GM18951 (cell line): ENCODE measurements around the gene MXI1.
"Not testable (repeated sequence)": the region's sequence is repeated elsewhere in the genome, so short reads cannot be mapped to it uniquely, and the experiment has no call there.

ENCODE experiments used
- POLR2A ChIP-seq: IDR thresholded peaks from 4 replicates; pipeline ENCODE4 v1.6.1; 2011; ENCODE audit warnings: mild to moderate bottlenecking; ENCODE audit not compliant: insufficient read length, insufficient read depth; ENCODE audit errors: extremely low read depth
- in situ Hi-C: fragments of 300-500 bp; cut with MboI; formaldehyde crosslinking; loops from one replicate; pipeline ENCODE4 v1.12.0; 2022; ENCODE audit warnings: low sequenced_read_pairs, mixed read lengths, inconsistent platforms; ENCODE audit not compliant: unreplicated experiment

Gene MXI1

DNA sequence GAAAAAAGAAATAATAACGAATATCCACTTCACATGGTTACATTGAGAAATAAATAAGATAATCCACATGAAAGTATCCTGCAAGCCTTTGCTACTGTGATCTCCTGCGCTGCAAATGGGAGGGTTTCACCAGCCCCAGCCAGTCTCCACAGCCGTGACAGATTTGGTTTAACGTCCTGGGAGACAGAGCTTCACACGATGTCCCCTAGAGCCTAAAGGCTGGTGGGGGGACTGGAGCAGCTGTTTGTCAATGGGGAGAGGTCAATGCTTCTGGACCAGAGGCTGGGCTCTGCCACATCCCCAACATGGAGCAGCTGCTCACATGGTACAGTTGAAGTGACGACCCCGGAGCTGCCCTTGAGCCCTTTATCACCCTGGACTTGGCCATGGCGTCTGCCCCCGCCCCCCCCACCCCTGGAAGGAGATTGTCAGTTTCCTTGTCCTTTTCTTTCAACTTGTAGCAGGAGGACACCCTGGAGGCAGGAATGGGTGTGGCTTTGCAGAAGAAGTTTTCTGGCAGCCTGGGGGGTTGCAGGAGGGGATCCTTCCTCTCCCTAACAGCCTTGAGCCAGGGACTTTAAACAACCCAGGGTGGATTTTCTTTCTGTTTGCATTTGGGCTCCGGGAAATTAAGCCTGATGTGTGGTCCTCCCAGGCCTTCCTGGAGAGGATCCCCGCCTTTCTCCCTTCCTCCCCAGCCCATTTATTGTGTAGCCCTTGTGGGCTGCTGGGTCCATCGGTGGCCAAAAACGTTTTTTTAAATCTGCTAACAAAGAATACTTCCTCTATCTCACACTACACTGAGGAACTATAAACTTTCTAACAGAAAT lies 37.0 kb upstream of the MXI1 start:
- TF ChIP-seq POLR2A, result no peak
- in situ Hi-C loops, result no loop called here

DNA sequence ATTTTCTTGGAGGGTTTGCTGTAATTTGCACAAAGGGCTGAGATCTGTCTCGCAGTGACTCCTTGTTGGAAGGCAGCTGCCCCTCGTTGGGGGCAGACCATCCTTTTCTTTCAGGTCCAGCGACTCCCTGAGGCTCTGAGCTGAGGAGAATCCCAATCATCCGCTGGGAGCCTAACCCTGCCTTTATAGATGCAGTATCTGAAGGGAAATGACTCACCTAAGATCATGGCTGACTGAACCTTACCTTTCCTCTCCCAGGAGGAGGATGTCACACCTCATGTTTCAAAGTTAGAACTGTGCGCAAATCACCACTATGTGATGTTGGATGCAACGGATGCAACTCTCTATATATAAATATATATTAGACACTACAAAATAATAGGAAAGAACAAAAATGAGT lies 36.4 kb upstream of the MXI1 start:
- in situ Hi-C loops, result no loop called here
- no peak for TF ChIP-seq POLR2A

DNA sequence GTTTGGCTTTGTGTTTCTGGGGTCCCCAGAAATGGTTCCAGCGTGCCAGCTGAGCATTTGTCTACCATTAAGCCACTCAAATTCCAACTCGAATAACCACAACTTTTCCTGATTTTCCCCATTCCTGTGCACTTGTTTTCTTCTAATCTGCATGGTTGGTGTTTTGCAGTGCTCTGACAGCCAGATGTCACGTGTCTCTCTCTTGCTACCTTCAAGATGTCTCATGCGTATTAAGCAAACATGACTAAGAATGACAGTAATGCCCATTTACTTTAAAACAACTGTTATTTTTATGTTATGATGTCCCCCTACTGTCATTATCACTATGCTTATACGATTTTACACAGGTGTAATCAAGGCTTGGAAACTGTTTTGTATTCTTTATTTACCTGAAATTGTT lies 35.2 kb upstream of the MXI1 start:
- no peak for TF ChIP-seq POLR2A
- in situ Hi-C loops, result no loop called here

DNA sequence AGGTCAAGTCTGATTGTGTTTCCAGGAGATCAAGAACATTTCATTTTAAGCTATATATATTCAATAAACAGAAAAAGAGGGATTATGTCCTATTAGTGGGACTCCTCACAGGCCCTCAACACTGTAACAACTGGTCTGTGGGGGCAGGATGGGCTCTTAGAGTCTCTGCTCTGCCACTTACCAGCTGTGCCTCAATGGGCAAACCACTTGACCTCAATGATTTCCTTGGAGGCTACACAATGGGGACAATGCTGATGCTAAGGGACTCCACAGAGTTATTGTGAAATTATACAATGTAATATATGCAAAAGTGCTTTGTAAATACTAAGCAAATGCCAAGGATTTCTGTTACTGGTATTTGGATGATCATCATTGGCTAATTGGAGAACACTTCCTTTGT lies 33.2 kb upstream of the MXI1 start:
- in situ Hi-C loops, result no loop called here
- TF ChIP-seq POLR2A, result no peak

DNA sequence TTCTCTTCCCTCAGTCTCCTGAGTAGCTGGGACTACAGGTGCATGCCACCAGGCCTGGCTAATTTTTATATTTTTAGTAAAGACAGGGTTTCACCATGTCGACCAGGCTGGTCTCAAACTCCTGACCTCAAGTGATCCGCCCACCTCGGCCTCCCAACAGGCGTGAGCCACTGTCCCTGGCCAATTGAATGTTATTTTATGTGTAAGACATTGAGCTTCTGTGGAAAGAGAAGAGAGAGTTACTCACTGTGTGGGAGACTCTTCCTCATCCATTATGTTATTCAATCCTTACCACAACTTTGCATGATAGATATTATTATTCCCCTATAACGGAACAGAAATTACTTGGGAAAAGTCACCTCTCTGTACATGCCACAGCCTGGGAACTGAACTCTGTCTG lies 32.6 kb upstream of the MXI1 start:
- in situ Hi-C loops, result no loop called here
- no peak for TF ChIP-seq POLR2A

DNA sequence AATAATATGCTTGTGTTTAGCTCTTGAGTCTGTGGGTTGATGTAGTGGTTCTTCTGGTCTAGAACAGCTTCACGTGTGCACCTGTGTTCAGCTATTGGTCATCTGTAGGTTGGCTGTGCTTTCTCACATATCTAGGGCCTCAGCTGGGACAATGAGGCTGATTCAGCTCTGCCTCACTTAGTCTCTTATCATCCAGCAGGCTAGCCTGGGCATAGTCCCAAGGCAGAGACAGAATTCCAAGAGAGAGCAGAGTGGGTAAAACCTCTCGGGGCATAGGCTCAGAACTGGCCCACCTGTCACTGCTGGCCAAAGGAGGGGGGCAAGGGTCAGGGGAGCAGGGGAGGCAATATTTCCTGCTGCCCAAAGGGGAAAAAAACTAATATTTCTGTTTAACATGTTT lies 32.0 kb upstream of the MXI1 start:
- in situ Hi-C loops, result no loop called here
- no peak for TF ChIP-seq POLR2A

DNA sequence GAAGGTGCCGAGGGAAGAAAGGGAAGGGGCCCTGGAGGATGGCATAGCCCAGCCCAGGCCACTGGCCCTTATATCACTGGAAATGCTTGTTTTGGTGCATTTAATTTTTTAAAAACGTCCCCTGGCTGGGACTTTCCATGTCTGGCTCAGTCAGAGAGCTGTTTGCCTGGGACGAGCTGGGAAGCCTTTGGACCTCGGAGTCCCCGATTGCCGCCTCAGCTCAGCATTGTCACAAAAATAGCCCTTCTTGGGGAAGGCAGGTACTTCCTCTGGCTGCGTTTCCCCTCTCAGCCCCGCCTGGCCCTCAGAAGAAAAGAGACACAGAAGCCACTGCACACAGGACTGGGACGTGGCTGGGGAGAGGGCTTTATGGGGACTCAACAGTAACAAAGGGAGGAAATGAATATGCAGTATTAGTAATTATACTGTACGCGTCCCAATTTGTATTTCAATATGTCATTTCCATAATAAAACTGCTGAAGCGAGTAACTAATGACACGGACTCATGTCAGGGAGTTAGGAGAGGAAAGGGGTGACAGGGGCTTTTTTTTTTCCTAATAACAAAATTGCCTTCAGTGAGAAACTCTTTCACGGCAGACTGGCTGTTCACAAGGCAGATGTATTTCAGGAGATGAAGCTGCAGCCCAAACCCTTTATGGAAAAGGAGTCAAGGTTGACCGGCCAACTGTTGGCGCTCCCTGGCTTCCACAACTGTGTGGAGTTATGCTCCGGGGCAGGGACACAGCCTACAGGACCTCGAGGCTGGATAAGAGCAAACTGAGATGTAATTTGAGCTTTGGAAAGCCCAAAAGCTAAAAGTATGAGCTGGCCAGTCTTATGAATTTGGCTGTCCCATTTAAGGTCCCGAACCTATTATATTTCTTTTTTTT lies 31.0 kb upstream of the MXI1 start:
- no peak for TF ChIP-seq POLR2A
- in situ Hi-C loops, result no loop called here

DNA sequence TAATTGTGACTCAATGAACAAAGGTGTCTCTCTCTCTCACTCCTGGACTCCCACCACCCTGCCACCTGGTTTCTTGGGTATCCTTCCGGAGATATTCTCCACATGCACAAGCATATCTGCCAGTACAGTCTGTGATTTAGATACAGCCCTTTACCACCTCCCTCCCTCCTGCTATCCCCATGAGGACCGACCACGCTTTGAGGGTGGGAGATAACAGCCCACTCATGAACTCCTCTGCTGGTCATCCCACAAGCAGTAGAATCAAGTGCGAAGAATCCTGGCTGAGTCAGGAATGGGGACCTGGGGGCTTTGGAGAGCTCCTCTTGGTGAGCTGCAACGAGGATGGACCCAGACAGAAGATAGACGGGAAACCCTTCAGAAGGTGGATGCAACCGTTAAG lies 28.2 kb upstream of the MXI1 start:
- in situ Hi-C loops, result no loop called here
- TF ChIP-seq POLR2A, result no peak

DNA sequence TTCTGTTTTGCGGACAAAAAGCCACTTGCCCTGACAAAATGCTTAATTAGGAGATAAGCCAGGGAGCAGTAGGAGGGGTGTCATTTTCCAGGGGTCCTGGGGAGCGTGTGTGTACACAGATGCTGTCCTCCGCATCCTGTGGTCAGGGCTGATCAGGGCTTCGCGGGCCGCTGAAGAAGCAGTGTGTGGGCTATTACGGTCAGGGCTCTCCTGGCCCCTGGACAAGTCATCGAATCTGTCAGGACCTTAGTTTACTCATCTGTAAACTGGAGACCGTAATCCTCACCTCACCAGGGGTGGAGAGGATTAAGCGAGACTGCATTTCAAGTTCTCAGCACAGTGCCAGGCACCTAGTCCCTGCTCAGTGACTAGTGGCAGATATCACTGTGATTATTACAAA lies 26.0 kb upstream of the MXI1 start:
- in situ Hi-C loops, result no loop called here
- no peak for TF ChIP-seq POLR2A

DNA sequence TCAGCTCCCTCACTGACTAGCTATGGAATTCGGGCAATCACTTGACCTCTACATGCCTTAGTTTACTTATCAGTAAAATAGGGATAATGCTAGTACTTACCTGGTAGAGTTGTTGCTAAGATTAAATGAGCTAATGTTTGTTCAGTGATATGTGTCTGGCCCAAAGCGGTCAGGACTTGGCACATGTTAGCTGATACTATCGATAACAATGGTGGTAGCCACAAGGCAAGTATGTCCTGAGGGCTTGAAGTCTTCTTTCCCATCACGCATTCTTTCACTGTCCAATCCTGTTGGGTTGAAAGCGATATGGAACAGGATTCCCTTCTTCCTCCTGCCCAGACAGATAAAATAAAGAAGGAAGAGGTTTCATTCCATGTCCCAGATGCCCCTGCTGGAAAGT lies 25.5 kb upstream of the MXI1 start:
- TF ChIP-seq POLR2A, result no peak
- in situ Hi-C loops, result no loop called here

DNA sequence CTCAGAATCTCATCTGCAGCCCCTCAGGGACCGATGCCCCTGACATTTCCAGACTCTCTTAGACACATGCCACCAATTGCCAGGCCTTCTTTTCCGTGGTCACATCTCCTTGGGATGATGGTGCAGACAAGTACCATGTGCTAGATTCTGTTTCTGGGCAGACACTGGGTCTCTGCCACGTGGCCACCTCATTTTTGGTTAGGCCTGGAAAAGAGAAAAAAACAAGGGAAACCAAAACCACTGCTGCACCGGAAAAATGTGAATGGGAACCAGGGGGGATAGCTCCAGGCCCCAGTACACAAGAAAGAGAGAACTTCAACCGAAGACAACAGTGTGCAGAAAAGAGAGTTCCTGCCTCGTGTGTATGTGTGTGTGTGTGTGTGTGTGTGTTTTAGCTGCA lies 23.0 kb upstream of the MXI1 start:
- in situ Hi-C loops, result no loop called here
- no peak for TF ChIP-seq POLR2A

DNA sequence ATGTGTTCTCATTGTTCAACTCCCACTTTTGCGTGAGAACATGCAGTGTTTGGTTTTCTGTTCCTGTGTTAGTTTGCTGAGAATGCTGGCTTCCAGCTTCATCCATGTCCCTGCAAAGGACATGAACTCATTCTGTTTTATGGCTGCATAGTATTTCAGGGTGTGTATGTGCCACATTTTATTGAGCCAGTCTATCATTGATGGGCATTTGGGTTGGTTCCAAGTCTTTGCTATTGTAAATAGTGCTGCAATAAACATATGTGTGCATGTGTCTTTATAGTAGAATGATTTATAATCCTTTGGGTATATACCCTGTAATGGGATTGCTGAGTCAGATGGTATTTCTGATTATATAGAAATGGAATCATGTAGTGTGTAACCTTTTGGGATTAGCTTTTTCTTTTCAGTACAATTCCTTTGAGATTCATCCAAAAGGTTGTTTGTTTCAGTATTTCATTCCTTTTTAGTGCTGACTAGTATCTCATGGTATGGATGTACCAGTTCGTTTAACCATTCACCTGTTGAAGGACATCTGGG lies 21.7 kb upstream of the MXI1 start:
- in situ Hi-C loops, result not testable (repeated sequence)

DNA sequence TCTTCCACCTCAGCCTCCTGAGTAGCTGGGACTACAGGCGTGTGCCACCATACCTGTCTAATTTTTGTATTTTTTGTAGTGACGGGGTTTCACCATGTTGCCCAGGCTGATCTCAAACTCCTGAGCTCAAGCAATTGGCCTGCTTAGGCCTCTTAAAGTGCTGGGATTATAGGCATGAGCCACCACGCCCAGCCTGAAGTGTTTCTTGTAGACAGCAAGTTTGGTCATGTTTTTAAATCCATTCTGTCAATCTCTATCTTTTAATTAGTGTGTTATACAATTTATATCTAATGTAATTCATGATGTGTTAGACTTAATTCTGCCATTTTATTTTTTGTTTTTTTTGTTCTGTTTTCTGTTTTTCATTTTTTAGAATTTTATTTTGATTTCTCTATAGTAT lies 17.2 kb upstream of the MXI1 start:
- in situ Hi-C loops, result no loop called here

DNA sequence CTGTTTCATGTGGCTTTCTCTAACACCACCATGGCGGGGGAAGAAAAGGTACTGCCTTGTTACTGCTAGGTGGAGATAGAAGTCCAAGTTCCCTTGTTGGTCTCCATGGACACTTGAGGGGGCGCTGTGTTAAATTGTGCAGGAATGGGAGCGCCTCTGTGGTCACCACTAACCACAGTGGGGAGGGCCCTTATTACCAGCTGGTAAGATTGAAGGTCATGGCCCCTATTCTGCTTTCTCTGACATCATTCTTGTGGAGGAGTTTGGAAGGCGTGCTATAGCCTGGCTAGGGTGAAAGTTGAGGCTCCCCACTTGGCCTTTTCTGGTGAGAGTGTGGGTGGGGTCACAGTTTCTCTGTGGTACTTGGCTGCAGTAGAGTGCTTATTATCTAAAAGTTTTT lies 14.9 kb upstream of the MXI1 start:
- in situ Hi-C loops, result no loop called here
- TF ChIP-seq POLR2A, result no peak

More for the DNA sequence above, 17.2 kb upstream of the MXI1 start:
- TF ChIP-seq POLR2A, result no peak
